Hematopoietic multipotent progenitor cell treated with erythropoietin and hydrocortisone succinate and interleukin-3 and kit ligand, for 17 days (in vitro differentiated cells): Measurements from ENCODE around the gene ATF5.

Experiments used
- DNase-seq: peaks from one replicate; pipeline ENCODE4 v3.0.0-alpha.2; 2015; ENCODE audit warnings: low spot score

Gene ATF5

DNA sequence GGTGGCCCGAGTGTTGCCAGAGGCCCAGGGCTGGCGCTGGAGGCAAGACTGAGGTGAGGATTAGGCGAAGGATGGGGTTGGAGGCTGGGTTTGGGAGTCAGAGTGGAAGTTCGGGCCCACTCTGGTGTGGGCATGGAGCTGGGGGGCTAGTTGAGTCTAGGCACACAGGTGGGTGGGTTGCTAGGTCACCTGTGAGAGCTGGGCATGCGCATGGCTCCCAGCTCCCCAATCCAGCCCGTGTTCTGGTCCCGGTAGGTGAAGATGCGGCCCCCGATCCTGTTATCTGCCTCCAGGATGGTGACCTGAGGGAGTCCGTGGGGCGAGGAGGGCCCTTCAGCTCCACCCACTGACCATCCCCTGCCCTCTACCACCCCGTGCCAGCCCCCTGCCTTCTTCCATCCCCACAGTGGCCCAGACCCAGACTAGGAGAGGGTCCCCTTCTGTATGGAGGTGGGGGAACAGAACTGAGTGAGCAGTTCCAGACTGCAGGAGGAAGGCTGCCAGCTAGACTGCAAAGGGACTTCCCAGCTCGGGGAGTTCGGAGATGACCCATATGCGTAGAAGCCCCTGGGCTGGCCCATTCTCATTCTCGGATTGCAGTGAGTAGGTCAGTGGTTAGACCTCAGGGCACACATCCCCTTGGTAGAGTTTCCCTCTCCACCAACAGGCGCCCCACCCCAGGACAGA is 34.0 kb upstream of the ATF5 start:
- DNase-seq = no peak

GRCh38 chr19:49895566-49896297 is 33.3 kb upstream of the ATF5 start:
- DNase-seq = no peak

DNA sequence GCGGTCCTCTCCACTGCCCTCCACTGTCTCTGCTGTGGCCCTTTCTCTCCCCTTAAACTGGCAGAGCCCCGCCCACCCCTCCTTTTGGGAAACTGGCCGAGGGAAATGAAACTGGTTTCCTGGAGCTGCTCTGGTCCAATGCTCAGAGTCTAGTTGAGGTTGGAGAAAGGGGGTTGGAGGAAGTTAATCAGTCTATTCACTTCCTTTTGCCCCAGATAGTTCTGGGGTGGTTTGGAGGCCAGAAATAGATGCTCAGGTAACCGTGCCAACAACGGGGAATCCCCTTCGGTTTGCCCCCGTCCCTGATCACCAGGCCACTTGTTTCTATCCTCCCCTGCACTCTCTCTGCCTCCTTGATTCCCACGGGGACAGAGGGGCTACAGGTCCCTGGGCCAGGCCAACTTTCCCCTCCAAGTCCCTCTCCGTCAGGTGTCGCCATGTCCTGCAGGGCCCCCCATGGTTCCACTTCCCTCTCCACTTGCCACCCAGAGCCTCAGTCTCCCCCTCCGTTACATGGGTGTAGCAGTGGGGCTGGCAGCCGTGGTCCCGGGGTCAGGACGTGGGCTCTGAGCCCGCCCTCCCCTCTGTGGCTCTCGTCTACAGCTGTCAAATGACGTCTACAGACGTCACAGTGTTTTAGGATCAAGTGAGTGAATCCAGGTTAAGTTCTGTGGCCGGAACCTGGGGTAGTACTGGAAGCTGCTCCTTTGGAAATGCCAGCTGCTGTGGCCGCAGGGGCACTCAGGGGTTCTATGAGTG is 32.0 kb upstream of the ATF5 start, which contains the start of gene IL4I1:
Gene IL4I1 (minus strand): TSS at position 25 of the 759 bp plus-strand sequence. CDS start 727 bp downstream, outside the sequence.
- DNase-seq = no peak

DNA sequence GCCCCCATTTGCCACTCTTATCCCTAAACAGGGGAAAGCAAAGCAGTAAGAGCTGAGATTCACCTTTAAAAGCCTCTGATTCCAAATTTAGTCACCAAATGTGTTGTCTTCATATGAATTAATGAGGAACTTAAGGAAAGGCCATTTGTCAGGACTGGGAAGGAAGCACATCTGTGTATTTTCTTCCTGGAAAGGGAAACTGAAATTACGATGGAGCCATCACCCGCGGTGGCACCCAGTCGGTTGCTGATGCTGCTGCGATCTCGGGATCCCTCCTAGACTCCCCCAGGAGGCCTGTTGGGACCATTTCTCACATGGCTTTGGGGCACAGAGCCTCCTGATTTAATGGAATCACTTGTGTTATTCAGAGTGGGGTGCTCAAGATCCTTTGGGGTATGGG is 24.9 kb upstream of the ATF5 start:
- no peak for DNase-seq

- no peak for DNase-seq
Observed at GRCh38 chr19:49906879-49907564, 22.0 kb upstream of the ATF5 start.

DNA sequence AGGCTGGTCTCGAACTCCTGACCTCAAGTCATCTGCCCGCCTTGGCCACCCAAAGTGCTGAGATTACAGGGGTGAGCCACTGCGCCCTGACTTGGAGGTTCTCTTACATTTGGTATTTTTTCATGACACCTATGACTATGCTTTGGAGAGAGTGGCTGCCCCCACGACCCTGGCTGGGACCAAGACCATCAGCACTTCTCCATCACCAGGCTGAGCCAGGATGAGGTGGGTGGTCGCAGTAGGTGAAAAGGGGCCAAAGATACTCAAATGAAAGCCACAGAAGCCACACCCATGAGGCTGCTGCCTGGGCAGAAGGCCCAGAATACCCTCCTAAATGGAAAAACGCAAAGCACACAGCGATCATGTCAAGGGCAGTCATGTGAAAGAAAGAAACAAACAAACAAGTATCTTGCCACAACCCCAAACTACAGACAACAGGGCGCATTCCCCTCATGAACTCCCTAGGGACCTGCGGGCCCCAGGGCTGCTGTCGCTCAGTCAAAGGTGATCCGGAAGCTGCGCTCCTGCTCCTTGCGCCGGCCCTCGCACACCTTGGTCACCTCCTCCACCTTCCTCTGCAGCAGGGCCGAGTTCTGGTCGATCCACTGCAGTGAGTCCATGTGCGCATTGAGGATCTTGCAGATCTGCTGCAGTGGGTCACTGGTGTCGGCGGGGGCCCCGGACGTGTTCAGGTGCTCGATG is 21.1 kb upstream of the ATF5 start:
- DNase-seq = no peak

DNA sequence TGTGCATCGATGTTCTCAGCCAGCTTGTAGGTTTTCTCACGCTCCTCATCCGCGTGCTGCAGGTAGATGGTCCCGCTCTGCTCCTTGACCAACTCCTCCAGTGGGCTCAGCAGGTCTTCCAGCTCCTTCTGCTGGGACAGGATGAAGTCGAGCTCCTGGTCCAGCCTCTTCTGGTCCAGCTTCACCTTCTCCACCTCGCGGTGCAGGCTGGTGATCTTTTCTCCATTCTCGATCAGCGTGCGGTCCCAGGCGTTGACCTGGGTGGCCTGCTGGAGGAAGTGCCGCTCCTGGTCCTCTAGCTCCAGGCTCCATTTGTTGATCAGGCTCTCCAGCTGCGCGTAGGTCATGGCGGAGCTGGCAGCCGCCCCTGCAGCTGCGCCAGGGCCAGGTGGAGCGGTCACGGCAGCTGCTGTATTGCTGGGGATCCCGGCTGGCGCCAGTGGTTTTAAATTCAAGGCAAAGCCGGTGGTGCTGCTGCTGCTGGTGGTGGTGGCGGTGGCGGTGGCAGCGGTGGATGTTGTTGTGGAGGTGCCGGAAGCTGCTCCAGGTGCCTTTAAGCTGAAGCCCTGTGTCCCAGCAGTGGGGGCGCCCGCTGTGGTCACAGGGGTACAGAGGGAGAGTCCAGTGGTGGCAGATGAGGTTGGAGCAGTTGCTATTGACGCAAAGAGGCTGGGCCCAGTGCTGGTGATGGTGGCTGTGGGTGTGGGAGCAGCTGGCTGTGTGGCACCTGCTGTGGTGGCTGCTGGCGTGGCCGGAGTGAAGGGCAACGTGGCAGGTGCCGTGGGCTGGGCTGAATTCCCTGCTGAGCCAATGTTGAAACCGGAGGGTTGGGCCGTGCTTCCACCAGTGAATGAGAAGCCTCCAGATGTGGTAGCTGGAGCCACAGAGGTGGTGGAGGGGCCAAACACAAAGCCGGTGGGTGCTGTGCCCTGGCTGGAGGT is 20.3 kb upstream of the ATF5 start:
- no peak for DNase-seq

DNA sequence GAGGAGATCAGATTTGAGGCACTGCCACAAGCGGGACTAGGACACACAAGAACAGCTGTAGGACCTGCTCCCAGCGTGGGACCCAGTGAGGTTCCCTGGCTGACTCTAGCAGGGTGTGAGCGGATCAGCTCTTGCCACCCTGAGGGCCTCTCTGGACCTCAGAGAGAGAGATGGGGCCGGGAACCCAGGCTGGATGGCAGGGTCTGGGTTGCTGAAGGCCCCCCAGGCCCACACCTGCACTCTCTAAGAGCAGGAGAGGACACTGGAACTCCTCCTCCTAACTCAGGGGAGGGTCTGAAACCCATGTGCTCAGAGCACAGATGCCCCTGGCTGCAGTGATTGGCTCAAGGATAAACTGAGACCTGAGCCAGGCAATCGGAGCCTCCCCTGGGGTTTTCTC is 18.8 kb upstream of the ATF5 start:
- DNase-seq = no peak

- DNase-seq = no peak
Observed at GRCh38 chr19:49911381-49912145, 17.4 kb upstream of the ATF5 start.

DNA sequence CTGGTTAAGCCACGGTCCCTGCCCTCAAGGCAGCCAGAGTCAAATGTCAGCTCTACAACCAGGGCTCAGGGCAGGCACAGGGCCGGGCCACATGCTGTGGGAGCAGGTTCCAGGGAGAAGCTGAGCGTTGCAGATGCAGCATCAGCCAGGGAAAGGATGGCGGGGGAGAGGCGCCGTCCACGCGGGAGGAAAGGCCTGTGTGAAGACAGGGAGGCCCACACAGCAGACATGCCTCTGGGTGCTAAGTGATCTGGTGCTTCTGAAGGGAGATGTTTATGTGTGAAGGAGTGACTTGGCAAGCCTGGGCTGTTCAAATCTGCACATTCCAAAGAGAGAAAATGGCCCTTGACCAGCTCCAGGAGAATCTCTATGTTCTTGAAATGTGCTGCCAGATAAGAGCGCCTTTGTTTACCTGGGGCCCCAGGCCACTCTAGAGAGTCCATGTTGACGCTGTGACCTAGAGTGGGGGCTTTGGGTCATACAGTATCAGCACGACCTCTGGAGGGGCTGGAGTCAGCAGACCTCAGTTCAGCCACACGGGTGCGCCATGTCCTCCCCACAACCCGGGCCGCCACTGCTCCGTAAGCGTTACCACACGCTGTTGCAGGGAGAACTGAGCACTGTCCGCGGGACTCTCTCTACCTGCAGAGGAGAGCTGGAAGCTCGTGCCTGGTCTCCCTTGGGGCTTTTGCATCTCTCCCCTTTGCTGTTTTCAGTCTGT is 15.9 kb upstream of the ATF5 start:
- DNase-seq = no peak

- no peak for DNase-seq
Observed at GRCh38 chr19:49913720-49914119, 15.3 kb upstream of the ATF5 start.

- no peak for DNase-seq
Observed at GRCh38 chr19:49915271-49915670, 13.7 kb upstream of the ATF5 start.

DNA sequence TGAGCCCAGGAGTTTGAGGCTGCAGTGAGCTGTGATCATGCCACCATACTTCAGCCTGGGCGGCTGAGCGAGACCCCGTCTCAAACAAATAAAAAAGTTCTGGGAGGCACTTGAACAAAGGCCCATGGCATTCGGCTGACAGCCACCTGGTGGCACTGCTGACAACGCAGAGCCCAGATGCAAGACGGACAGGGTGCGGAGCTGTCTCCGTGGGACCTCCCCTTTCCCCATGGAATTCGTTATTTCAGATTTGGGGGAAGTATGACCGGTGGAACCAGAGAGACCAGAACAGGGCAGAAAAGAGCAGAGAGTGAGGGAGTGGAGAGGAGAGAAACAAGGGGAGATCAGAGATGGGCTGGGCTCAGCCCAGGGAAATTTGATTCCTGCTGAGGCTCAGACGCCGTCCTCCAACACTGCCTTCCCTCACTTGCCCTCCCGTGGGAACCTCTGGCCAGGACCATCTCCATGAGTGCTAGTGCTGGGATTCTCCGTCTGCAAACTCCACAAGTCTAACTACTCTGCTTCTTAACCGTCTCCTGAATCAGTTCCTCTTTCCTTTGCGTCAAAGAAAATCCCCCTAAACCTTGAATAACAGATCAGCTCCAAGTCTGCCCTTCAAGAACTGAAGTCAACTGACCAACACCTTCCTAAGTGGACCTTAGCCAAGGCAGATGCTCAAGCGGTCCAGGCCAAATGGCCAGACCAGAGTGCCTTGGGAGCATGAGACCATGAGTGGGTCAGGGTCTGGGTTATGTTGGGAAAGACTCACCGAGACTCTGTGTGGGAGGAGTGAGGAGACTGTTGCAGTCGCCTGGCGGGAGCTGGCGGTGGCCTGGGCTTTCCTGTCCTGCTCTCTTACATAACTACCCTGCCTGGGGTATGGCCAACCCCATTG is 11.9 kb upstream of the ATF5 start:
- DNase-seq = no peak

DNA sequence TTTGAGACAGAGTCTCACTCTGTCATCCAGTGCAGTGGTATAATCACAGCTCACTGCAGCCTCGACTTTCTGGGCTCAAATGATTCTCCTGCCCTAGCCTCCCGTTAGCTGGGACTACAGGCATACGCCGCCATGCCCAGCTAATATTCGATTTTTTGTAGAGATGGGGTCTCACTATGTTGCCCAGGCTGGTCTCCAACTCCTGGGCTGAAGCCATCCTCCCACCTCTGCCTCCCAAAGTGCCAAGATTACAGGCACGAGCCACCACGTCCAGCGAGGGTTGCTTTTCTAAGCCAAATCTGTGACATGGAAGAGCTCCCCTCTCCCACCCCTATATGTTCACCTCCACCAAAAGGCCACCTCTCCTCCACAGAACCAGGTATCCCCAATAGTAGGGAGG is 10.9 kb upstream of the ATF5 start:
- no peak for DNase-seq

- no peak for DNase-seq
Observed at GRCh38 chr19:49920624-49921363, 8.2 kb upstream of the ATF5 start.

DNA sequence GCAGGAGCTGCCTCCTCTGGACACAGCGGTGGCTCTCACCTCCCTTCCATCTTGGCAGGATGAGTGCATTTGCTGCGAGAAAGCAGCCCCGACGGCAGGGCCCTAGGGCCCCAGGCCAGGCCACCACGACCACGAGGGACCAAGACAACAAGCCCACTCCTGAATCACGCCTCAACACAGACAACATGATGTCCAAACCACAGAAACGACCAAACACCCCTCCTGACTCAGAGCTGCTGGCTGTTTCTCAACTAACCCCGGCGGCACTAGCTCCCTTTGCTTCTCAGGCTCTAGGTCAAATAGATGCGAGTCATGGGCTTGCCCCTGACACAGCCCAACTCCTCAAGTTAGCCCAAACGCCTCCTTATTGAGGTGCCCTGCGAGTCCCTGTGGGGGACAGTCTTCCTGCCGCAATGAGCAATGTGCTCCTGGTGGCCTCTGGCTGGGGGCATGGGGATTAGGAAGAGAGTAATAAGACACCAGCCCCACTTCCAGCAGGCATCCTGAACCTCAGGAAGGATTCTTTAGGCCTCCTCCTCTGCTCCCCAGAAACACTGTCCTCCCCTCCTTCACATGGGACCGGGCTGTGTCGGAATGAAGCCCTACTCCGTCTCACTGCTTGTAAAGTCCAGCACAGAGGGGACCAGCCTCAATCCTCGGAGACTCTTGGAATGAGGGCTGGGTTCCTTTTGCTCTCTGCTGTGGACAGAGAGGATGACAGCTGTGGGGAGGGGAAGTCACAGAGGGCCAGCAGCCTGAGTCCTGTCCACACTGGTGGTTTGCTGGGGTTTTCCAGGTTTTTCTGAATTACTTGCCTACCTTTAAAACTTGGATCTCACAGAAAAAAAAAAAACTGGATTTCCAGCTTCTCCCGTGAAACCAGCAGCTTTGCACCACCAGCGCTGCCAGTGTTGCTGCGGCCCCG is 6.9 kb upstream of the ATF5 start:
- no peak for DNase-seq
